ENCODE data around the gene HYOU1.
A peak's percentile ranks its signal among the peaks of the same experiment; 100 is the strongest.
"Not testable (repeated sequence)": the region's sequence is repeated elsewhere in the genome, so short reads cannot be mapped to it uniquely, and the experiment has no call there.

HYOU1 gene

DNA sequence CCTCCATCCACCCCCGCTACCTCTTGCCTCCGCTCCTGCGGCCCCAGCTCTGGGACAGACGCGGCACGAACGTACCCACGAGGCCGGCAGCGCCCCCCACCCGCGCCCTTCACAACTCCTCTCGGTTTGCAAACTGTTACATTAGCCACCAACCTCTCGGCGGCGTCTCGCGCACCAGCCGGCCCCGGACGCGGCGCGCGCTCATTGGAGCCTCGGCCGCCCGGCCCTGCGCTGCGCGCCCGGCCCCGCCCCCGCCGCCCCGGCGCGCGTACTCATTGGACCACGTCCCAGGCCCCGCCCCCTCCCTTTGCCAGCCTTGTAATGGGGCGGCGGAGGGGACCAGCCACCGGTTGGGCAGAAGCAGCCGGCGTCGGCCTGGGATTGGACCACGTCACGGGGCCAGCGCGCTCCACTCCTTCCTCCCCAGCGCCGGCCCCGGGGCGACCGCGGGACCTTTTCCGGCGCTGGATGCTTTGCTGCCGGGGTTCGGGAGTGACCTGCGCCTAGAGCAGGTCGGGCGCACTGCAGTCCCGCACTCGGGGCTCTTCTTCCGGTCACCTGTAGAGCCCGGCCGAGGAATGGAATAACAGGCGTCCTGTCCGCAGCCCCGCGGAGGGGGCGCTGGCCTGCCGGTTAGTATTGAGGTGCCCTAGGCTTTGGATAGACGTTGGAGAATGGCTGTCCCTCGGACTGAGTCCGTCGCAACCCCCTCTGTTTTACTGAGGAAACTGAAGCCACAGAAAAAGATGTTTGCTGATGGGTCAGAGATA is at the start of gene HYOU1:
Gene HYOU1 (minus strand): TSS at position 206 of the 770 bp plus-strand sequence. CDS start 1,045 bp downstream, outside the sequence.
- DNase-seq (ENCODE audit: low read depth), result peak; percentile 95

GRCh38 chr11:119103793-119104192 is 46.8 kb upstream of the HYOU1 start:
- DNase-seq (ENCODE audit: low read depth), result no peak

DNA sequence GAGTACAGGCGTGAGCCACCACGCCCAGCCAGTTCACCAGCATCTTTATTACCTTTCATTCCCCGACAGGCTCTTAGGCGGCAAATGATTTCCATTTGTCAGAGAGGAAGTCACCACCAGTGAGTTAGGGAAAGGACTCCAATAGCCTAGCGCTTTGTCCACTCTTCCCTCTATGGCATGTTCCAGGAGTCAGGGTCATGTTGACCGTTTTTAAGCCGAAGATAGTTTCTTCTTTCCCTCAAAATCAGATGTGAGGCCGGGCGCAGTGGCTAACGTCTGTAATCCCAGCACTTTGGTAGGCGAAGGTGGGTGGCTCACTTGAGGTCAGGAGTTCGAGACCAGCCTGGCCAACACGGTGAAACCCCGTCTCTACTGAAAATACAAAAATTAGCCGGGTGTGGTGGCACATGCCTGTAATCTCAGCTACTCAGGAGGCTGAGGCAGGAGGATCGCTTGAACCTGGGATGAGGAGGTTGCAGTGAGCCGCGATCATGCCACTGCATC is 46.2 kb upstream of the HYOU1 start:
- not testable (repeated sequence) for DNase-seq (ENCODE audit: low read depth)

- DNase-seq (ENCODE audit: low read depth), result peak; percentile 97
Observed at GRCh38 chr11:119101759-119102423, 44.9 kb upstream of the HYOU1 start, which contains the start of gene DPAGT1. Gene DPAGT1, minus strand, starts transcription at chr11:119101853. Its CDS starts 198 bp downstream, at chr11:119101655.

- peak; percentile 26 for DNase-seq (ENCODE audit: low read depth)
Observed at GRCh38 chr11:119100994-119101758, 44.2 kb upstream of the HYOU1 start.

GRCh38 chr11:119100246-119100970 is 43.4 kb upstream of the HYOU1 start:
- DNase-seq (ENCODE audit: low read depth), result peak; percentile 61

DNA sequence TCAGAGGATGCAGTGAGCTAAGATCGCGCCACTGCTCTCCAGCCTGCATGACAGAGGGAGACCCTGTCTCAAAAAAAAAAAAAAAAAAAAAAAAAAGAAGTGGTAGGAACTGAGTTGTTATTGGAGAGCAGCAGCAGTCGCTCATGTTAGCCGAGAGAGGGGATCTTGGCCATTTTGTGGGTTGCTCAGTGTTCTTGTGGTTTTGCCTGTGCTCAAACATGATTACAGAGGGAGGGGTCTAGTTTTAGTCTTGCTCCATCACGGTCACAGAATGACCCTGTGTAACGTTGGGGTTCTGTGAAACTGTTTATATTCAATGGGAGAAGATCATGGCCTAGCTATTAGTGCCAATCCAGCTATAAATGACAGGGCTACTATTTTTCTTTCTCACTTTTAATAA is 42.7 kb upstream of the HYOU1 start:
- DNase-seq (ENCODE audit: low read depth), result no peak

DNA sequence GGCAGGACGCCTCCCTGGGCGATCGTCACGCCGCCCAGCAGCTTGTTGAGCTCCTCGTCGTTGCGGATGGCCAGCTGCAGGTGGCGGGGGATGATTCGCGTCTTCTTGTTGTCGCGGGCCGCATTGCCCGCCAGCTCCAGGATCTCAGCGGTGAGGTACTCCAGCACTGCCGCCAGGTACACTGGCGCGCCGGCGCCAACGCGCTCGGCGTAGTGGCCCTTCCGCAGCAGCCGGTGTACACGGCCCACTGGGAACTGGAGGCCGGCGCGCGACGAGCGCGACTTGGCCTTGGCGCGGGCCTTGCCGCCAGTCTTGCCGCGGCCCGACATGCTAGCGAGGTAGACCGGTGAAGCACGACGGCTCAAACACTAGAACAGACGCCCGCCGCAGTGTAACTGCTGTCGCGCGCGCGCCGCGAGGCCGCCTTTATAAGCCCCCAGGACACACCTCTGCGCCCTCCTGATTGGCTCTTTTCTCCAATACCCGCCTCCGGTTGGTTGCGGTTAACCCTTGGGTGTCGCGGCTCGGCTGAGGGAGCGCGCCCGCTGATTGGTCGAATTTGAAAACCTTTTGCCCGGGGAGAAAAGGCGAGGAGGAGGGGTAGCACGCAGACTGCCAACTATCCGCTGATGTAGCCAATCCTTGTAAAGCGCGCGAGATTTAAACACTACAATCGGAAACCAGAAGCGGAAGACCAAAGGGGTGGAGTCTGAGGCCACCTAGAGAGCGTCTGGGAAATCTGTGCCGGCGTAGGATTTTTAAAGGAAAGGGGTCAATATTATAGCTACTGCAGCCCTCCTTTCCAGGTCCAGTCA is 38.3 kb upstream of the HYOU1 start:
- DNase-seq (ENCODE audit: low read depth), result peak; percentile 99

DNA sequence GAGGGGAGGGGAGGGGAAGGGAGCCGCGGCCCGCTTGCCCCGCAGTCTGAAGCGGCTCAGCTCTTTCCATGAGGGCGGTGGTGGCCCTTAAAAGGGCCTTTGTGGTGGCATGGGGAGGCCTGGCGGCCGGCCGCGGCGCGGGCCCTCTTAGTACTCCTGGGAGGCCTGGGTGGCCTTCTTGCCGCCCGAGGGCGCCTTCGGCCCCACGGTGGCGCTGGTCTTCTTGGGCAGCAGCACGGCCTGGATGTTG is 37.7 kb upstream of the HYOU1 start:
- DNase-seq (ENCODE audit: low read depth), result peak; percentile 90

GRCh38 chr11:119093942-119094815 is 37.2 kb upstream of the HYOU1 start:
- DNase-seq (ENCODE audit: low read depth), result peak; percentile 49

DNA sequence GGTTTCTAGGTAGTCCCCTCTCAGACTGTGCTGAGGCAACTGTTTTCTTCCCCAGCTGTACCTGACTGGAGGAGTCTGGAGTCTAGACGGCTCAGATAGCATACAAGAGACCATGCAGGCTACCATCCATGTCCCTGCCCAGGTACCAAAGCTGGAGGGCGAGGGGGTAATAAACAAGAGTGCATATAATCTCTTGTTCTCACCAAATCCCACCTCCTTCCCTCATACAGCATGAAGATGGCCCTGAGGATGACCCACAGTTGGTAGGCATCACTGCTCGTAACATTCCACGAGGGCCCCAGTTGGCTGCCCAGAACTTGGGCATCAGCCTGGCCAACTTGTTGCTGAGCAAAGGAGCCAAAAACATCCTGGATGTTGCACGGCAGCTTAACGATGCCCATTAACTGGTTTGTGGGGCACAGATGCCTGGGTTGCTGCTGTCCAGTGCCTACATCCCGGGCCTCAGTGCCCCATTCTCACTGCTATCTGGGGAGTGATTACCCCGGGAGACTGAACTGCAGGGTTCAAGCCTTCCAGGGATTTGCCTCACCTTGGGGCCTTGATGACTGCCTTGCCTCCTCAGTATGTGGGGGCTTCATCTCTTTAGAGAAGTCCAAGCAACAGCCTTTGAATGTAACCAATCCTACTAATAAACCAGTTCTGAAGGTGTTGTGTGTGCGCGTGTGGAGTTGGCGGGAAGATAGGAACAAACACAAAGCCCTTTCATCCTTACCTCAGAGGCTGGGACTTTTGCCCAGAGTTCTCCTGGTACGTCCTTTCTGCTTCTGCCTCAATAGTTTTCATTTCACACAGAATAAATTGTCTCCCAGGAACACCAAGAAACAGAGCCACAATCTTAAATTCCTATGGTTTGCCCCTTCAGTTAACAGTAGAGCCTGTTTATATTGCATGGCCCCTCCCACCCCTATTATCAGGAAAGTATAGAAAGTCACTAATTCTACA is 36.2 kb upstream of the HYOU1 start:
- no peak for DNase-seq (ENCODE audit: low read depth)

- DNase-seq (ENCODE audit: low read depth), result no peak
Observed at GRCh38 chr11:119091966-119092879, 35.2 kb upstream of the HYOU1 start.

- DNase-seq (ENCODE audit: low read depth), result no peak
Observed at GRCh38 chr11:119091178-119091577, 34.2 kb upstream of the HYOU1 start.

DNA sequence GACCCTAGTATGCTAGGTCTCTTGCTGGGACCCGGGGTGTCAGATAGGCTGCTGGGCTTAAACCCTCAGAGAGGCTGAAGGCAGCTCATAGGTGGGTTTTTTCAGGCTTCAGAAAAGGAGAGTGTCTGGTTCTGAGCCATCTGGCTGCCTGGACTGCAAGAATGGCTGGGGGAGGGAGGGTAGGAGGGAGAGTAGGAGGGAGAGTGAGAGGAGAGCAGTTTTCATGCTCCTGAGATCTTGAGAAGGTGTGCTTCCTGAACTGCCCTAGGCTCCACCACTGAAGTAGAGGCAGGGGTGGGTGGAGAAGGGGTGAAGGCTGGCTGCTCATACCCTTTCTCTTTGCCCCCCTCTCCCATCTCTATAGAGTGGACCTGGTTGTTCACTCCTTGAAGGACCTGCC is 32.3 kb upstream of the HYOU1 start:
- no peak for DNase-seq (ENCODE audit: low read depth)

- no peak for DNase-seq (ENCODE audit: low read depth)
Observed at GRCh38 chr11:119088406-119088805, 31.4 kb upstream of the HYOU1 start.

DNA sequence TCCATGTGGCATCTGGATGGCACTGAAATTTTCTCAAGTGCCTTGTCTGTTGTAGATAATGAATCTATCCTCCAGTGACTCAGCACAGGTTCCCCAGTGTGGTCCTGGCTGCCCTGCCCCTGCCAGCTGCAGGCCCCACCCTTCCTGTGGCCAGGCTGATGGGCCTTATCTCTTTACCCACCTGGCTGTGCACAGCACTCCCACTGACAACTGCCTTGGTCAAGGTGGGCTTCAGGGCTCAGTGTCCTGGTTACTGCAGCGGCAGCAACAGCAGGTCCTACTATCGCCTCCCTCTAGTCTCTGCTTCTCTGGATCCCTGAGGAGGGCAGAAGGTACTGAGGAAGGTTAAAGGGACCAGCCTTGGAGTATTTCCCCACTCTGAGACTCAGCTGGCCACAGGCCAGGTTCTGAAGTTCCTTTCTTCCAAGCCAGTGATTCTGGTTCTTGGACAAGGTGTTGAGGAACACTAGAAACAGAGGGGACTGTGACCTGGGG is 30.8 kb upstream of the HYOU1 start:
- DNase-seq (ENCODE audit: low read depth), result no peak

GRCh38 chr11:119087123-119087522 is 30.1 kb upstream of the HYOU1 start:
- no peak for DNase-seq (ENCODE audit: low read depth)

GRCh38 chr11:119085437-119085847 is 28.4 kb upstream of the HYOU1 start:
- no peak for DNase-seq (ENCODE audit: low read depth)
